ENCODE measurements around the gene CHRNA4. TPM values are rescaled to one million over a fixed set of nuclear protein-coding genes. Genes with fewer than 3 reads are reported as not detected.

The CHRNA4 gene
- total RNA-seq, 1 experiment from 2014 or later: 2.4 TPM

DNA sequence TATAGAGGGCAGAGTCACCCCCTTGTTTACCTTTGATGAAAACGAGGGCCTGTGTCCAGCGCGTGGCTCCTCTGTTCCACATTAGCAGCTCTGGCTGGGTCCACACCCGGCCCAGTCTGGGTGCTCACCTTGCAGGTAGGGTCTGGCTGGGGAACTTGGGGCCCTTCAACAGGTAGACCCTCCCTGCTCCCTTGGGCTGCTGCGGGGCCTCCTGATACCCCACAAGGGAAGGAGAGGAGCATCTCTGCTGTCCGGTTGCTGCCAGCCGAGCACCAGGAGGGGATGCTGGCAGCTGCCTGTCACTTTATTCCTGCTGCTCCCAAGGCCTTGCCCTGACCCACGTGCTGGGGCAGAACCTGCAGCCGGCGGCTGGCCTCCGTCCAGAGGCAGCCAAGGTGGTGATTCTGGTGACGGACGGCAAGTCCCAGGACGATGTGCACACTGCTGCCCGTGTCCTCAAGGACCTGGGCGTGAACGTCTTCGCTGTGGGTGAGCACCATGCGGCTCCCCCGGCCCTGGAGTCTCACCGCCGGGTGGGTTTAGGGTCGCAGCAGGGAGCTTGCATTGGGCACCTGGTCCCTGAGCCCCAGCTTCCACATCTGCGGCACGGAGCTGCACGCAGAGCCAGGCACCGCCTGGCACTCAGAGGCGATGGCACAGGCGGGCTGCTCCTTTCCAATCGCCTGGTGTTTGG lies 52.8 kb downstream of the CHRNA4 start:
- TF ChIP-seq, protein P1, sequence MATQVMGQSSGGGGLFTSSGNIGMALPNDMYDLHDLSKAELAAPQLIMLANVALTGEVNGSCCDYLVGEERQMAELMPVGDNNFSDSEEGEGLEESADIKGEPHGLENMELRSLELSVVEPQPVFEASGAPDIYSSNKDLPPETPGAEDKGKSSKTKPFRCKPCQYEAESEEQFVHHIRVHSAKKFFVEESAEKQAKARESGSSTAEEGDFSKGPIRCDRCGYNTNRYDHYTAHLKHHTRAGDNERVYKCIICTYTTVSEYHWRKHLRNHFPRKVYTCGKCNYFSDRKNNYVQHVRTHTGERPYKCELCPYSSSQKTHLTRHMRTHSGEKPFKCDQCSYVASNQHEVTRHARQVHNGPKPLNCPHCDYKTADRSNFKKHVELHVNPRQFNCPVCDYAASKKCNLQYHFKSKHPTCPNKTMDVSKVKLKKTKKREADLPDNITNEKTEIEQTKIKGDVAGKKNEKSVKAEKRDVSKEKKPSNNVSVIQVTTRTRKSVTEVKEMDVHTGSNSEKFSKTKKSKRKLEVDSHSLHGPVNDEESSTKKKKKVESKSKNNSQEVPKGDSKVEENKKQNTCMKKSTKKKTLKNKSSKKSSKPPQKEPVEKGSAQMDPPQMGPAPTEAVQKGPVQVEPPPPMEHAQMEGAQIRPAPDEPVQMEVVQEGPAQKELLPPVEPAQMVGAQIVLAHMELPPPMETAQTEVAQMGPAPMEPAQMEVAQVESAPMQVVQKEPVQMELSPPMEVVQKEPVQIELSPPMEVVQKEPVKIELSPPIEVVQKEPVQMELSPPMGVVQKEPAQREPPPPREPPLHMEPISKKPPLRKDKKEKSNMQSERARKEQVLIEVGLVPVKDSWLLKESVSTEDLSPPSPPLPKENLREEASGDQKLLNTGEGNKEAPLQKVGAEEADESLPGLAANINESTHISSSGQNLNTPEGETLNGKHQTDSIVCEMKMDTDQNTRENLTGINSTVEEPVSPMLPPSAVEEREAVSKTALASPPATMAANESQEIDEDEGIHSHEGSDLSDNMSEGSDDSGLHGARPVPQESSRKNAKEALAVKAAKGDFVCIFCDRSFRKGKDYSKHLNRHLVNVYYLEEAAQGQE (IDR thresholded peaks at IDR 0.05; ENCODE audit: insufficient read depth in 1 of 2, low read depth in 2 of 2, low read length in 1 of 2): no peak
- TF ChIP-seq SIN3A (IDR thresholded peaks at IDR 0.05; ENCODE audit: borderline replicate concordance, insufficient read depth, low read depth, low read length) (no peak), POLR2AphosphoS5 (IDR thresholded peaks at IDR 0.05; ENCODE audit: low read depth, low read length) (no peak), TCF7L2 (IDR thresholded peaks at IDR 0.05; ENCODE audit: low read depth, low read length) (no peak)
- TF ChIP-seq, protein P2, sequence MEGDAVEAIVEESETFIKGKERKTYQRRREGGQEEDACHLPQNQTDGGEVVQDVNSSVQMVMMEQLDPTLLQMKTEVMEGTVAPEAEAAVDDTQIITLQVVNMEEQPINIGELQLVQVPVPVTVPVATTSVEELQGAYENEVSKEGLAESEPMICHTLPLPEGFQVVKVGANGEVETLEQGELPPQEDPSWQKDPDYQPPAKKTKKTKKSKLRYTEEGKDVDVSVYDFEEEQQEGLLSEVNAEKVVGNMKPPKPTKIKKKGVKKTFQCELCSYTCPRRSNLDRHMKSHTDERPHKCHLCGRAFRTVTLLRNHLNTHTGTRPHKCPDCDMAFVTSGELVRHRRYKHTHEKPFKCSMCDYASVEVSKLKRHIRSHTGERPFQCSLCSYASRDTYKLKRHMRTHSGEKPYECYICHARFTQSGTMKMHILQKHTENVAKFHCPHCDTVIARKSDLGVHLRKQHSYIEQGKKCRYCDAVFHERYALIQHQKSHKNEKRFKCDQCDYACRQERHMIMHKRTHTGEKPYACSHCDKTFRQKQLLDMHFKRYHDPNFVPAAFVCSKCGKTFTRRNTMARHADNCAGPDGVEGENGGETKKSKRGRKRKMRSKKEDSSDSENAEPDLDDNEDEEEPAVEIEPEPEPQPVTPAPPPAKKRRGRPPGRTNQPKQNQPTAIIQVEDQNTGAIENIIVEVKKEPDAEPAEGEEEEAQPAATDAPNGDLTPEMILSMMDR (IDR thresholded peaks at IDR 0.05): no peak
- H3K27me3 ChIP-seq (ENCODE audit: control insufficient read depth, insufficient read depth, low read length): no peaks in the 10 kb centered on the region
- no TSS peak for BruUV-seq (replicated peaks)
- ChIA-PET POLR2A (no interaction called here), CTCF (interaction anchor here (1.1 to 1.5 kb wide), 2 partner anchors 69 to 73 kb away, joined by 6 to 14 read pairs; no protein-coding TSS in a partner anchor)
- in situ Hi-C loops (cut with HindIII; ENCODE audit: low pct_unique_long_range_greater_than_20kb, low sequenced_read_pairs) (no loop called here), intact Hi-C loops (cut with micrococcal nuclease; ENCODE audit: unreplicated experiment) (no loop called here)
- no peak overlapping the region for H3K27ac ChIP-seq (ENCODE audit: low read length)
- no peaks in the 10 kb centered on the region for H3K36me3 ChIP-seq (ENCODE audit: control insufficient read depth, insufficient read depth, low read length)
- H3K4me3 ChIP-seq (ENCODE audit: low read depth in 2 of 2, low read length in 2 of 2): no peak overlapping the region
- DNase-seq (ENCODE audit: low read depth, low spot score) (no peak), ATAC-seq (no peak)
- peaks cover 3% of the 10 kb centered on the region; the same call in 1 of the 2 replicates for H3K4me1 ChIP-seq (ENCODE audit: control insufficient read depth, insufficient read depth, low read length)
- no peaks in the 10 kb centered on the region for H3K9me3 ChIP-seq (ENCODE audit: control insufficient read depth, insufficient read depth, low read depth, low read length)

DNA sequence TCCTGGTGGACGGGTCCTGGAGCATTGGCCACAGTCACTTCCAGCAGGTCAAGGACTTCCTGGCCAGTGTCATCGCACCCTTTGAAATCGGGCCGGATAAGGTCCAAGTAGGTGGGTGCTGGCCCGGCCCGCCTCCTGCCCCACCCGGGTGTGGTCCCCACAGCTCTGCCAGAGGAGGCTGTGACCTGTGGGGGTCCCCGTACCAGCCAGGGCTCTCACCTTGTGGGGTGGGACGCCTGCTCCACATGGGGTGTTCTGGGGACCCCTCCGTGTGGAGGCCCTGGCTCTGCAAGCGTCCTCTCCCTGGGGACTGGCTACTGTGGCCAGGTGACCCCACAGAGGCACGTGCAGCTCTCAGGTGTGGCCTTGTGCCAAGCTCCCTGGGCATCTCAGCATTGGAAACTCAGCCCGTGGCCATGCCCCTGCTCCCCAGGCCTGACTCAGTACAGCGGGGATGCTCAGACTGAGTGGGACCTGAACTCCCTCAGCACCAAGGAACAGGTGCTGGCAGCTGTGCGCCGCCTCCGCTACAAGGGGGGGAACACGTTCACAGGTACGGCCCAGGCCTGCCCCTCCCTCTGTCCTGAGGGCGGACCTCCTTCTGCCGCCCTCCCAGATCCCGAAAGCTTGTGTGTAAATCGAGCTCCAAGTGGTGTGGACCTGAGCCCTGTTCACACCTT lies 53.5 kb downstream of the CHRNA4 start:
- Histone ChIP-seq H3K9me3 (ENCODE audit: control insufficient read depth, insufficient read depth, low read depth, low read length) (no peaks in the 10 kb centered on the region), H3K27ac (ENCODE audit: low read length) (no peak overlapping the region), H3K27me3 (ENCODE audit: control insufficient read depth, insufficient read depth, low read length) (no peaks in the 10 kb centered on the region), H3K4me1 (ENCODE audit: control insufficient read depth, insufficient read depth, low read length) (peaks cover 3% of the 10 kb centered on the region; the same call in 1 of the 2 replicates), H3K36me3 (ENCODE audit: control insufficient read depth, insufficient read depth, low read length) (no peaks in the 10 kb centered on the region), H3K4me3 (ENCODE audit: low read depth in 2 of 2, low read length in 2 of 2) (no peak overlapping the region)
- no peak for ATAC-seq
- DNase-seq (ENCODE audit: low read depth, low spot score): no peak
- no TSS peak for BruUV-seq (replicated peaks)
- CTCF ChIA-PET: no interaction called here
- TF ChIP-seq, protein P1 (IDR thresholded peaks at IDR 0.05; ENCODE audit: insufficient read depth in 1 of 2, low read depth in 2 of 2, low read length in 1 of 2): no peak
- TF ChIP-seq, protein P2 (IDR thresholded peaks at IDR 0.05): no peak
- no peak for TF ChIP-seq SIN3A (IDR thresholded peaks at IDR 0.05; ENCODE audit: borderline replicate concordance, insufficient read depth, low read depth, low read length)
- TF ChIP-seq TCF7L2 (IDR thresholded peaks at IDR 0.05; ENCODE audit: low read depth, low read length): no peak
- TF ChIP-seq POLR2AphosphoS5 (IDR thresholded peaks at IDR 0.05; ENCODE audit: low read depth, low read length): no peak
- intact Hi-C loops (cut with micrococcal nuclease; ENCODE audit: unreplicated experiment) (no loop called here), in situ Hi-C loops (cut with HindIII; ENCODE audit: low pct_unique_long_range_greater_than_20kb, low sequenced_read_pairs) (no loop called here)
- POLR2A ChIA-PET: no interaction called here
